HK-2 (cell line): ENCODE data around the gene RAP1GAP.
"Not testable (repeated sequence)": the region's sequence is repeated elsewhere in the genome, so short reads cannot be mapped to it uniquely, and the experiment has no call there.

Experiments used
- DNase-seq: peaks from one replicate; pipeline ENCODE4 v3.0.0-alpha.2; 2018; ENCODE audit not compliant: unreplicated experiment

The RAP1GAP gene

GRCh38 chr1:21569820-21570527 lies 99.2 kb downstream of the RAP1GAP start:
- DNase-seq: no peak

GRCh38 chr1:21568809-21569385 lies 100.3 kb downstream of the RAP1GAP start:
- DNase-seq: no peak

GRCh38 chr1:21568006-21568746 lies 101.0 kb downstream of the RAP1GAP start:
- DNase-seq: no peak

GRCh38 chr1:21567241-21568005 lies 101.7 kb downstream of the RAP1GAP start:
- no peak for DNase-seq

- not testable (repeated sequence) for DNase-seq
Observed at GRCh38 chr1:21566361-21566760, 102.8 kb downstream of the RAP1GAP start.

- DNase-seq: no peak
Observed at GRCh38 chr1:21565285-21565684, 103.9 kb downstream of the RAP1GAP start.

- no peak for DNase-seq
Observed at GRCh38 chr1:21564521-21565095, 104.5 kb downstream of the RAP1GAP start.

- DNase-seq: no peak
Observed at GRCh38 chr1:21563971-21564370, 105.2 kb downstream of the RAP1GAP start.

GRCh38 chr1:21562896-21563295 lies 106.3 kb downstream of the RAP1GAP start:
- no peak for DNase-seq

GRCh38 chr1:21560916-21561638 lies 108.1 kb downstream of the RAP1GAP start:
- DNase-seq: no peak

GRCh38 chr1:21559788-21560567 lies 109.2 kb downstream of the RAP1GAP start:
- no peak for DNase-seq

GRCh38 chr1:21553116-21553926 lies 115.8 kb downstream of the RAP1GAP start:
- no peak for DNase-seq

GRCh38 chr1:21552715-21553114 lies 116.4 kb downstream of the RAP1GAP start:
- no peak for DNase-seq

GRCh38 chr1:21550866-21551475 lies 118.2 kb downstream of the RAP1GAP start:
- DNase-seq: no peak

GRCh38 chr1:21550097-21550496 lies 119.1 kb downstream of the RAP1GAP start:
- no peak for DNase-seq

GRCh38 chr1:21547876-21548275 lies 121.3 kb downstream of the RAP1GAP start:
- DNase-seq: no peak
